HEK293 (cell line): ENCODE data around the gene KCTD12.

Experiments
- BCL11B ChIP-seq: fragments of 450-650 bp; formaldehyde crosslinking; IDR thresholded peaks from 2 replicates; pipeline ENCODE4 v1.5.1; 2016; ENCODE audit warnings: low read depth, missing biosample characterization, missing genetic modification characterization
- FEZF1 ChIP-seq: fragments of 450-650 bp; formaldehyde crosslinking; IDR thresholded peaks from 2 replicates; pipeline ENCODE4 v1.5.1; 2016; ENCODE audit warnings: missing biosample characterization, missing genetic modification characterization
- KLF16 ChIP-seq: fragments of 450-650 bp; formaldehyde crosslinking; IDR thresholded peaks from 2 replicates; pipeline ENCODE4 v1.5.1; 2017; ENCODE audit warnings: missing biosample characterization, missing genetic modification characterization
- KLF8 ChIP-seq: fragments of 450-650 bp; formaldehyde crosslinking; IDR thresholded peaks from 2 replicates; pipeline ENCODE4 v1.5.1; 2016; ENCODE audit warnings: missing biosample characterization, missing genetic modification characterization
- MEIS1 ChIP-seq: sonication (generic); formaldehyde crosslinking; IDR thresholded peaks from 2 replicates; pipeline ENCODE4 v1.8.1; 2022; ENCODE audit warnings: missing genetic modification reagents, mild to moderate bottlenecking, borderline replicate concordance
- MZF1 ChIP-seq: fragments of 450-650 bp; formaldehyde crosslinking; IDR thresholded peaks from 2 replicates; pipeline ENCODE4 v1.5.1; 2017; ENCODE audit warnings: missing biosample characterization, missing genetic modification characterization, borderline replicate concordance
- OSR2 ChIP-seq: fragments of 450-650 bp; formaldehyde crosslinking; IDR thresholded peaks from 2 replicates; pipeline ENCODE4 v1.5.1; 2016; ENCODE audit warnings: missing biosample characterization, missing genetic modification characterization
- SP3 ChIP-seq: fragments of 450-650 bp; formaldehyde crosslinking; IDR thresholded peaks from 2 replicates; pipeline ENCODE4 v1.5.1; 2016; ENCODE audit warnings: missing biosample characterization, missing genetic modification characterization
- ZBTB10 ChIP-seq: fragments of 450-650 bp; formaldehyde crosslinking; IDR thresholded peaks from 2 replicates; pipeline ENCODE4 v1.5.1; 2016; ENCODE audit warnings: missing biosample characterization, missing genetic modification characterization
- ZBTB21 ChIP-seq: fragments of 450-650 bp; formaldehyde crosslinking; IDR thresholded peaks from 2 replicates; pipeline ENCODE4 v1.5.1; 2017; ENCODE audit warnings: missing biosample characterization, missing genetic modification characterization
- ZBTB8A ChIP-seq: fragments of 450-650 bp; formaldehyde crosslinking; IDR thresholded peaks from 2 replicates; pipeline ENCODE4 v1.5.1; 2016; ENCODE audit warnings: missing biosample characterization, missing genetic modification characterization
- ZNF121 ChIP-seq: fragments of 450-650 bp; formaldehyde crosslinking; IDR thresholded peaks from 2 replicates; pipeline ENCODE4 v1.5.1; 2016; ENCODE audit warnings: missing biosample characterization, missing genetic modification characterization
- ZNF132 ChIP-seq: fragments of 450-650 bp; formaldehyde crosslinking; IDR thresholded peaks from 2 replicates; pipeline ENCODE4 v1.5.1; 2017; ENCODE audit warnings: missing biosample characterization, missing genetic modification characterization, borderline replicate concordance
- ZNF157 ChIP-seq: fragments of 450-650 bp; formaldehyde crosslinking; IDR thresholded peaks from 2 replicates; pipeline ENCODE4 v1.5.1; 2016; ENCODE audit warnings: missing biosample characterization, missing genetic modification characterization
- ZNF248 ChIP-seq: fragments of 450-650 bp; formaldehyde crosslinking; IDR thresholded peaks from 2 replicates; pipeline ENCODE4 v1.5.1; 2017; ENCODE audit warnings: missing biosample characterization, missing genetic modification characterization
- ZNF280C ChIP-seq: fragments of 450-650 bp; formaldehyde crosslinking; IDR thresholded peaks from 2 replicates; pipeline ENCODE4 v1.5.1; 2016; ENCODE audit warnings: missing biosample characterization, missing genetic modification characterization
- ZNF350 ChIP-seq: fragments of 450-650 bp; formaldehyde crosslinking; IDR thresholded peaks from 2 replicates; pipeline ENCODE4 v1.5.0; 2017; ENCODE audit warnings: missing biosample characterization, mild to moderate bottlenecking, missing genetic modification characterization
- ZNF354C ChIP-seq: fragments of 450-650 bp; formaldehyde crosslinking; IDR thresholded peaks from 2 replicates; pipeline ENCODE4 v1.5.1; 2016; ENCODE audit warnings: missing biosample characterization, missing genetic modification characterization, low read depth, borderline replicate concordance
- ZNF366 ChIP-seq: fragments of 450-650 bp; formaldehyde crosslinking; conservative IDR thresholded peaks from 2 replicates; pipeline ENCODE4 v1.5.1; 2016; ENCODE audit warnings: missing biosample characterization, missing genetic modification characterization
- ZNF391 ChIP-seq: fragments of 450-650 bp; formaldehyde crosslinking; IDR thresholded peaks from 2 replicates; pipeline ENCODE4 v1.5.1; 2016; ENCODE audit warnings: low read depth, missing biosample characterization, missing genetic modification characterization, borderline replicate concordance
- ZNF416 ChIP-seq: fragments of 450-650 bp; formaldehyde crosslinking; IDR thresholded peaks from 2 replicates; pipeline ENCODE4 v1.5.1; 2016; ENCODE audit warnings: missing biosample characterization, missing genetic modification characterization
- ZNF426 ChIP-seq: fragments of 450-650 bp; formaldehyde crosslinking; IDR thresholded peaks from 2 replicates; pipeline ENCODE4 v1.5.1; 2017; ENCODE audit warnings: missing biosample characterization, missing genetic modification characterization, mild to moderate bottlenecking, inconsistent platforms, moderate library complexity
- ZNF48 ChIP-seq: fragments of 450-650 bp; formaldehyde crosslinking; IDR thresholded peaks from 2 replicates; pipeline ENCODE4 v1.5.1; 2016; ENCODE audit warnings: missing biosample characterization, missing genetic modification characterization
- ZNF510 ChIP-seq: fragments of 450-650 bp; formaldehyde crosslinking; IDR thresholded peaks from 2 replicates; pipeline ENCODE4 v1.5.1; 2018; ENCODE audit warnings: mild to moderate bottlenecking, missing genetic modification characterization, missing biosample characterization; ENCODE audit not compliant: insufficient replicate concordance
- ZNF518A ChIP-seq: fragments of 450-650 bp; formaldehyde crosslinking; conservative IDR thresholded peaks from 2 replicates; pipeline ENCODE4 v1.5.1; 2016; ENCODE audit warnings: low read depth, missing biosample characterization, missing genetic modification characterization
- ZNF529 ChIP-seq: fragments of 450-650 bp; formaldehyde crosslinking; IDR thresholded peaks from 2 replicates; pipeline ENCODE4 v1.5.1; 2017; ENCODE audit warnings: missing genetic modification characterization, missing biosample characterization; ENCODE audit not compliant: insufficient replicate concordance
- ZNF585B ChIP-seq: fragments of 450-650 bp; formaldehyde crosslinking; IDR thresholded peaks from 2 replicates; pipeline ENCODE4 v1.5.1; 2016; ENCODE audit warnings: missing biosample characterization, missing genetic modification characterization
- ZNF624 ChIP-seq: fragments of 450-650 bp; formaldehyde crosslinking; IDR thresholded peaks from 2 replicates; pipeline ENCODE4 v1.5.1; 2017; ENCODE audit warnings: missing biosample characterization, missing genetic modification characterization
- ZNF707 ChIP-seq: fragments of 450-650 bp; formaldehyde crosslinking; IDR thresholded peaks from 2 replicates; pipeline ENCODE4 v1.5.1; 2016; ENCODE audit warnings: missing biosample characterization, missing genetic modification characterization
- ZNF837 ChIP-seq: fragments of 450-650 bp; formaldehyde crosslinking; IDR thresholded peaks from 2 replicates; pipeline ENCODE4 v1.5.1; 2016; ENCODE audit warnings: missing biosample characterization, missing genetic modification characterization
- ZSCAN23 ChIP-seq: fragments of 450-650 bp; formaldehyde crosslinking; IDR thresholded peaks from 2 replicates; pipeline ENCODE4 v1.5.1; 2016; ENCODE audit warnings: missing biosample characterization, missing genetic modification characterization
- ZXDB ChIP-seq: fragments of 450-650 bp; formaldehyde crosslinking; IDR thresholded peaks from 2 replicates; pipeline ENCODE4 v1.5.1; 2016; ENCODE audit warnings: missing biosample characterization, missing genetic modification characterization

The KCTD12 gene

GRCh38 chr13:76885203-76886004 is 801 bp downstream of the KCTD12 start (continued):
- no peak for TF ChIP-seq ZNF518A (tag by site-specific recombination)
- TF ChIP-seq ZNF121: peak; percentile 52; the same call in 1 of the 2 replicates
- no peak for TF ChIP-seq ZNF350 (tag by site-specific recombination)
- TF ChIP-seq KLF16 (tag by site-specific recombination): 0 out of 2 replicates have a peak, but pooled peaks have one; percentile 39
- TF ChIP-seq ZNF837 (tag by site-specific recombination): no peak
- TF ChIP-seq ZBTB10 (tag by site-specific recombination): no peak
- TF ChIP-seq MZF1 (tag by site-specific recombination): no peak
- no peak for TF ChIP-seq SP3 (tag by site-specific recombination)
- TF ChIP-seq ZNF391 (tag by site-specific recombination): no peak
- no peak for TF ChIP-seq ZNF157 (tag by site-specific recombination)
- no peak for TF ChIP-seq ZNF132
- no peak for TF ChIP-seq ZBTB21 (tag by site-specific recombination)
- TF ChIP-seq ZNF624 (tag by site-specific recombination): no peak
- TF ChIP-seq ZBTB8A: peak; percentile 70
- TF ChIP-seq ZNF510: no peak
- no peak for TF ChIP-seq FEZF1 (tag by site-specific recombination)
- no peak for TF ChIP-seq ZNF416 (tag by site-specific recombination)
- TF ChIP-seq ZNF426: no peak
- no peak for TF ChIP-seq ZNF248 (tag by site-specific recombination)
- TF ChIP-seq ZNF280C (tag by site-specific recombination): no peak
- TF ChIP-seq ZNF529: no peak
- TF ChIP-seq ZNF48 (tag by site-specific recombination): no peak
- TF ChIP-seq ZNF366: no peak
- no peak for TF ChIP-seq ZNF707
- no peak for TF ChIP-seq KLF8 (tag by site-specific recombination)
- TF ChIP-seq ZXDB (tag by site-specific recombination): peak; percentile 33
- TF ChIP-seq OSR2 (tag by site-specific recombination): no peak
- no peak for TF ChIP-seq MEIS1 (CRISPR knock-in tag)
- no peak for TF ChIP-seq ZSCAN23 (tag by site-specific recombination)
- TF ChIP-seq BCL11B (tag by site-specific recombination): no peak
- TF ChIP-seq ZNF585B (tag by site-specific recombination): no peak
- no peak for TF ChIP-seq ZNF354C (tag by site-specific recombination)
